HG02852 (cell line): ENCODE measurements around the gene OBSL1.

Experiments used
- ATAC-seq: cut with Tn5 transposase; IDR thresholded peaks from one replicate; pipeline ENCODE4 v1.9.1; 2021; ENCODE audit warnings: mild to moderate bottlenecking, moderate library complexity; ENCODE audit not compliant: unreplicated experiment

Gene OBSL1

DNA sequence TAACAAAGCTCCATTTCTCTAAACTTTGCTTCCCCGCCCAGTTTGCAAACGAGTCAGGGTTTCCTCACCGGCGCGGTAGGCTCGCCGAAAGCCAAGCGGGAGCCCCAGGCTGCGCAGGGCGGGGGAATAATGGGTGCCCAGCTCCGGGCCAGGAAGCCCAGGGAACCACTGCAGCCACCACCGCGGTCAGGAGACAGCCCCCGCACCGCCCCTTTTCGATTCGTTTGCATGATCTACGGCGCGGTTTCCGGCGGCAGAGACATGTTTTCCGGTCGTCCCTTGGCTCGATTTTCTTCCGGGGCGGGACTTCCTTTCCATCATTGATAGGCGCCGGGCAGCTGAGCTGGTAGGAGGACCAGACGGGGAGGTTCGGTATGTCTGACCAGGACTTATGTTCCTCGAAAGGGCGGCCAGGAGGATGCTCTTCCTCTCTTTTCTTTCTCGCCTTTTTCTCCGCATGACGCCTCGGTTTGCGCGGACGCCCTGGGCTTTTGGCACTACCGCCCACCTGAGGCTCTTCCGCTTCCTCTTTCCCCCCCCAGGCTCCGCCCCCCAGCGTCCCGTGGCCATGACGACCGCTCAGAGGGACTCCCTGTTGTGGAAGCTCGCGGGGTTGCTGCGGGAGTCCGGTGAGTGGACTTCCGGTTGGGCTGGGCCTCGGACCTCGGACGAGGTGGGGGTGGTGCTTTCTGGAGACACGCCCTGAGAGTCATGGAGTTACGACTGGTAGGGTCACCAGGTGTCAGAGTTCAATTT, 26.4 kb upstream of the OBSL1 start, which contains the start of gene STK11IP:
Gene STK11IP (plus strand): TSS at position 306 of the 756 bp plus-strand sequence. CDS start 263 bp downstream, at position 569.
- ATAC-seq = peak; percentile 94

GRCh38 chr2:219596954-219597551, 25.7 kb upstream of the OBSL1 start:
- no peak for ATAC-seq

GRCh38 chr2:219595256-219595655, 23.9 kb upstream of the OBSL1 start:
- no peak for ATAC-seq

- ATAC-seq = no peak
Measured at GRCh38 chr2:219593154-219593553, 21.8 kb upstream of the OBSL1 start.

DNA sequence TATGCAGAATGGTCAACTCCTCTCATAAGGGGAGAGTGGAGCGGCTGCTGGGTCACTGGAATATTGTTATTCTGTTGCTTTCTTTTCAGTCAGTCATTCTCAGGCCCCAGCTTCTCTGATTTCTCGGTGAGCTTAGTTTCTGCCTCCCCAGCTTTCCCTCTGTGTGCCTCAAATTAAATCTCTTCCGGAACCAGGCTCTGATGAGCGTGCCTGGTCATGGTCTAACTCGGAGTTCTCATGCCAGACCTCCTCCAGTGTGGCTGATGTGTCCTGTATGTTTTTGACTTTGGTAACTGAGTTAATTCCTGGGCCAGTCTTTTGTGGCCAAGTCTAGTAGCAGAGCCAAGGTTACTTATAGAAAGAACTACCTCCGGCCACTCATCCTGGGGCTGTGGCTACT, 21.4 kb upstream of the OBSL1 start:
- ATAC-seq = no peak

GRCh38 chr2:219591091-219591490, 19.8 kb upstream of the OBSL1 start:
- no peak for ATAC-seq

- ATAC-seq = no peak
Measured at GRCh38 chr2:219581346-219581745, 10.0 kb upstream of the OBSL1 start.

- ATAC-seq = no peak
Measured at GRCh38 chr2:219578811-219579613, 7.7 kb upstream of the OBSL1 start.

- ATAC-seq = no peak
Measured at GRCh38 chr2:219576505-219577388, 5.4 kb upstream of the OBSL1 start.

DNA sequence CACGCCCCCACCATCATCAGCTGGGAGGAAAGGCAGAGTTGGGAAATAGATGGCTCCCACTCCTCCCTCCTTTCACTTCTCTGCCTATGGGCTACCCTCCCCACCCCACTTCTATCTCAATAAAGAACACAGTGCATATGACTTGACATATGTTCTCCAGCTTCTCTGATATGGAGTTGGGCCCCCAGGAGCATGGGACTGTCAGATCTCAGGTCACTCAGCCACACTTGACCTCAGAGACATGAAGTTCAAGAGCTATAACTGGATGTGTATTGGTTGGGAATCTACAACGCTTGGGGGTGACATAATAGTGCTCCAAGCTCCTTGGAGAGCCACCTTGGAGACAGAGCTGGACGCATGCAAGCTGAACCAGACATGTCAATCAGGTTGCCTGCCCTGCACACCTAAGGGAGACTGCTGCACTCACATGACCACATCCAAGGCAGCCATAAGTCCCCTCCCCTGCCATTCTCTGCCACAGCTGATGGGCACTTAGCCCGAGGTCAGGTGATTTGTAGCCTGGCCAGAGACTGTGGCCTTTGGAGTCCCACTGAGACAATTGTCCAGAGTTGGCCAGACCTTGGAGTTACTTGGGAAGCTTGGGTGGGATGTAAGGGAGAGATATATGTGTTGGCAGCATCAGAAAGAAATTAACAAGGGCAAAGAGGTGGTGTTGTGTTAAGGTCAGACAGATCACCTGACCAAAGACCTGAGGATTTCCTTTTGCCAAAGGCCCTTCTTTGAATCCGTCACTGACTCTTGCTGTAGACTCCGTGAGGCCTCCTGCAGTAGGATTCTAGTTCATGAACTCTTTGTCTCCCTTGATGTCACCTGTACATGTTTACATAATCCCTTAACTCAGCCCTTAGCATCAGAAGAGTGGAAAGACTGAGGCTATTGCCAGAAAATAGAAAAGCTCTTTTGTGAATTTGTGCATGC, 4.5 kb upstream of the OBSL1 start:
- no peak for ATAC-seq

- ATAC-seq = no peak
Measured at GRCh38 chr2:219574484-219575311, 3.4 kb upstream of the OBSL1 start.

- no peak for ATAC-seq
Measured at GRCh38 chr2:219573166-219573565, 1.8 kb upstream of the OBSL1 start.

DNA sequence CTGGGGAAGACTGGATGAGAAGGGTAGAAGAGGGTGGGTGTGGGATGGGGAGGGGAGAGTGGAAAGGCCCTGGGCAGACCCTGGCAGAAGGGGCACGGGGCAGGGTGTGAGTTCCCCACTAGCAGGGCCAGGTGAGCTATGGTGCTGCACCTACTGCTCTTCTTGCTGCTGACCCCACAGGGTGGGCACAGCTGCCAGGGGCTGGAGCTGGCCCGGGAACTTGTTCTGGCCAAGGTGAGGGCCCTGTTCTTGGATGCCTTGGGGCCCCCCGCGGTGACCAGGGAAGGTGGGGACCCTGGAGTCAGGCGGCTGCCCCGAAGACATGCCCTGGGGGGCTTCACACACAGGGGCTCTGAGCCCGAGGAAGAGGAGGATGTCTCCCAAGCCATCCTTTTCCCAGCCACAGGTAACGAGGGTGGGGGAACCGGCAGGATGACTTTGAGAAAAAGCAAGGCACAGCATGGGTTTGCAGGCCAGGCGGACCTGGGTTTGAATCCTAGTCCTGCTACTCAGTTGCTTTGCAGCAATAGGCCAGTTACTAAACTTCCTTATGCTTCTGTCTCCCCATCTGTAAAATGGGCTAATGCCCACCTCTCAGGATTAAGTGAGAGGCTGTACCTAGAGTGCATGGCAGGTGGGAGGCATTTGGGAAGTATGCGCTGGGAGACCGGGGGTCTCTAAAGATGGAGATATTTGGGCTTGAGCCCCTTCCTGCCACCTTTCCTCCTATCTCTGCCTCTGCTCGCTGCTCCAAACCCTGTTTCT, 1.1 kb upstream of the OBSL1 start, which contains the start of gene INHA:
Gene INHA (plus strand): TSS at position 74 of the 765 bp plus-strand sequence. CDS start 65 bp downstream, at position 139.
- no peak for ATAC-seq

DNA sequence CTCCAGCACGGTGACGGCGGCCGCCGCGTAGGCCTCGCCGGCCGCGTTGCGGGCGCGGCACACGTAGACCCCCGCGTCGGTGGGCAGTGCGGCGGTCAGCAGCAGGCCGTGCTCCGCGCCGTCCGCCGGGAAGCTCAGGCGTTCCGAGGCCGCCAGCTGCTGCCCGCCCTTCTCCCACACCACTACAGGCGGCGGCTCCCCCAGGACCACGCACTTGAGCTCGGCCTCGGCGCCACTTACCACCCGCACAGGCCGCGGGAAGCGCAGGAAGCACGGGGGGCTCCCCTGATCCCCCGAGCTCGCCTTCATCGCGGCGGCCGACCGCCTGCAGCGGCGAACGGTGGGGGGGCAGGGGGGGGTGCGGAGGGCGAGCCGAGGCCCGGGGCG, 422 bp downstream of the OBSL1 start:
- ATAC-seq = no peak

- no peak for ATAC-seq
Measured at GRCh38 chr2:219570194-219570923, 980 bp downstream of the OBSL1 start.

- ATAC-seq = no peak
Measured at GRCh38 chr2:219569635-219570034, 1.7 kb downstream of the OBSL1 start.

- no peak for ATAC-seq
Measured at GRCh38 chr2:219569041-219569440, 2.3 kb downstream of the OBSL1 start.
